SKM-1 (cell line): ENCODE results near the gene EYA3.
"Not testable (repeated sequence)": the region's sequence is repeated elsewhere in the genome, so short reads cannot be mapped to it uniquely, and the experiment has no call there.

Source experiments
- DNase-seq: peaks from one replicate; lab custom pipeline; 2025; ENCODE audit not compliant: unreplicated experiment; lab: John Stamatoyannopoulos, UW

The EYA3 gene

DNA sequence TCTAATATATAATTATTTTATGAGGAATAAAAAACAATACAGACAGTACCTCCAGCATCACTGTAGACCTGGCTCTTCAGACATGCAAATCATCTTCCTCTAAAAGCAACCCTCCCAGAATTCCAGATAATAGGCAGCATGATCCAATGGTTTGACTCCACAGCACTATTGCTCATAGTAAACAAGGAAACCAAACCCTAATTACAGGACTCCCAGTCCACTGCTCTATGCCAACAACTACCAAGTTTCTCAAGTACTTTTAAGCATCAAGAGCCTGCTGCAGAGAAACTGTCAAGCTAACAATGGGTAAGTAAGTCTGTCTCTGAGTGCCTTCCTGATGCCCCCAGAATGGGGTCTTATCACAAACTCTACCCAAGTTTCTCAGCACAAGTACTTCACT is 57.2 kb downstream of the EYA3 start:
- DNase-seq, result no peak

DNA sequence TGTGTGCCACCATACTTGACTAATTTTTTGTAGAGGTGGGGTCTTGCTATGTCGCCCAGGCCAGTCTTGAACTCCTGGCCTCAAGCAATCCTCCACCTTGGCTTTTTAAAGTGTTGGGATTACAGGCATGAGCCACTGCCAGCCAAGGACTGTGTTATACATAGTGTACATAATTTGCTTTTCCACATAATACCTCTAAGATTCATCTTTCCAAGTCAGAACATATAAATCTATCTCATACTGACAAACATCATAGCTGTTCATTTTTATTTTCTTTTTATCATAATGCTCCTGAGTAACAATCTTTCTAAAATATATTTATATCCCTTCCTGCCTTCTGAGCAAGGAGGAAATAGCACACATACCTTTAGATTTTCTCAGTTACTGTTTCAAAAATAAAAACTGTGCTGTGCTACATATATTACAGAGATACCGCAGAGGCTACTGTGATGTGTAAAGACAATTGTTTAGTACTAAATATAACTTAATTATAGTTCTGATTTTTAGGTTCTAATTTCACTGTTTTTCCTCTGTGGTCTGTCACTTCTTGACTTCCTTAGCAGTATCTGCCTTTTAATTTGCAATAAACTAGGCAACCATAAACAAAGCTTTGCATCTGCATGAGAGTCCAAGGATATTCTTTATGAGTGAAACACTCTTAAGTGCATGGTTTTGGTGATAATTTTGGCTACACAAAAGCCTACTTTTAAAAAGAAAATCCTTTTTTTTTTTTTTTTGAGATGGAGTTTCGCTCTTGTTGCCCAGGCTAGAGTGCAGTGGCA is 59.3 kb downstream of the EYA3 start:
- no peak for DNase-seq

DNA sequence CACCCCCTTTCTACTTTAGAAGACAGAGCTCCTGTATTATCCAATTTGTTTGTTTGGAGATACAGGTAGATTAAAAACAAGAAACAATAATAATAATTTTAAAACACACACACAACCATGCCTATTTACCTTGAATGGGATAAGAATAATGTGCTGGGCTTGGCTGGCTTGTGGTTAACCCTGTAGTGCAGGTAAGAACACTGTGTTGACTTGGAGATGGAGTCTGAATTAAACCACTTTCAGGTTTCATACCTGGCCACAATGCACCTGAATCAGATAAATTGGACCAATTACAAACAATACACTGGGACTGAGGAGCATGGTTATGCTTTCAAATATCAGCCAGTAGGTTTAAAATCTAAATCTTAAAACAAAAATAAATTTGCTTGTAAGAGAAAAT is 60.8 kb downstream of the EYA3 start:
- no peak for DNase-seq

DNA sequence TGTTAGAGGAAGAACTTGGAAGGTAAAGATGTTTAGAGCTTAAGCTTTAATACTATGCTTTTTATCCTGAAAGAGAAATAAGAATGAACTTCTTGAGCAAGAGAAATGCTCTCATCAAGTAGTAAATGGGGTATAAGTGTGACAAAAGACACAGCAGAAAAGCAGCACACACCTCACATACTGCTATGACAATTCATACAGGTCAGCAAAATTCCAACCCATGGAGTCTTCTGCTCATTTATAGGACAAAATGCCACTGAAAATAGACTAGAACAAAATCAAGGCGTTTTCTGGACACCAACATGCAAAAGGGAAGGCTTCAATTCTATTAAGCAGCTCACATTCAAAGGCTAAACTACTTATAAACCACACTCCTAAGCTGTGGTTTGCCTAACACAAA is 61.2 kb downstream of the EYA3 start:
- DNase-seq, result no peak

DNA sequence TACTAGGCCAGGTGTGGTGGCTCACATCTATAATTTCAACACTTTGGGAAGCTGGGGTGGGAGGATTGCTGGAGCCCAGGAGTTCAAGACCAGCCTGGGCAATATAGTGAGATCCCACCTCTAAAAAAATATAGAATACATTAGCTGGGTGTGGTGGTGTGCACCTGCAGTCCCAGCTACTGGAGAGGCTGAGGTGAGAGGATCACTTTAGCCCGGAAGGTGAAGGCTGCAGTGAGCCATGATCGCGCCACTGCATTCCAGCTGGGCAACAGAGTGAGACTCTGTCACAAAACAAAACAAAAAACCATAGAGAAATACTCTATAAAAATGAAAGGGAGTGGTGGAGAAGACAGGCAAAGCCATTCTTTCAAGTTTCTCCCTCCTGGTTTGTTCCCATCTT is 62.1 kb downstream of the EYA3 start:
- no peak for DNase-seq

DNA sequence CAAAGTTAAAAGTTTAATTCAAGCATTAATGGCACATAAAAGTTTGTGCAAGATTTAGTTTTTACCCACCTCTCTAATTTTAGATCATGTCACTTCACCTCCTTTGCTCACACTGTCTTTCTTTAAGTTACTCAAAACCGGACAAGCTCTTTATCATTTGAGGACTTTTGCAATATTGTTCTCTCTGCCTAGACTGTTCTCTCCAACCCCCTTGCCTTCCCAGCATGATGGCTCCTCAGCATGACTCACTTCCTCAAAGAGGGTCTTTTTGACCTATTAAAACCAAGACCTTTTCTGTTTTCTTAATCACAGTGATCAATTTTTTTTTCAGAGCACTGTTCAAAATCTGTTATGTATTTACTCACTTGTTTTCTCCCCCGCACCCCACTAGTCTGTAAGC is 67.3 kb downstream of the EYA3 start:
- DNase-seq, result no peak

DNA sequence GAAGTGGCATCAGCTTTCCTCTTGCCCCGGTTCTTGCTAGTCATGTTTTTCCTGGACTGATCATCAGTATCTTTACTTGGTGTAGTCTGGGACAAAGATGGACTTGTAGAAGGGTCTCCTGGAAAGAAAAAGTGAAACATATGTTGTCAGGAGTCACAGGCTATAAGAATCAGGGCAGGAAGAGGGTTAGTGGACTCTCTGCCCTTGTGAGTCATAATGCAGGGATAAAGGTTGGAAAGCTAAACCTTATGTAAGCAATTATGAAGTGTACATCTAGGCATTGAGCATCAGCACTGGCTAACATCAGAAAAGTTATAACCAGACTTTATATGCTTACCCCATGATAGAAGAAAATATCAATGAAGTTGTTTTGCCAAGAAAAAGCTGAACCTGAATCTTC is 77.4 kb downstream of the EYA3 start:
- no peak for DNase-seq

DNA sequence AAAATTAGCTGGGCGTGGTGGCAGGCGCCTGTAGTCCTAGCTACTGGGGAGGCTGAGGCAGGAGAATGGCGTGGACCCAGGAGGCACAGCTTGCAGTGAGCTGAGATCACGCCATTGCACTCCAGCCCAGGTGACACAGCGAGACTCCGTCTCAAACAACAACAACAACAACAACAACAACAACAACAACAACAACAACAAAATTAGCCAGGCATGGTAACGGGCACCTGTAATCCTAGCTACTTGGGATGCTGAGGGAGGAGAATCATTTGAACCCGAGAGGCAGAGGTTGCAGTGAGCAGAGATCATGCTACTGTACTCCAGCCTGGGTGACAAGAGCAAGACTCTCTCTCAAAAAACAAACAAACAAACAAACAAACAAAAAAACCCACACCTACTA is 85.3 kb downstream of the EYA3 start:
- DNase-seq, result not testable (repeated sequence)

DNA sequence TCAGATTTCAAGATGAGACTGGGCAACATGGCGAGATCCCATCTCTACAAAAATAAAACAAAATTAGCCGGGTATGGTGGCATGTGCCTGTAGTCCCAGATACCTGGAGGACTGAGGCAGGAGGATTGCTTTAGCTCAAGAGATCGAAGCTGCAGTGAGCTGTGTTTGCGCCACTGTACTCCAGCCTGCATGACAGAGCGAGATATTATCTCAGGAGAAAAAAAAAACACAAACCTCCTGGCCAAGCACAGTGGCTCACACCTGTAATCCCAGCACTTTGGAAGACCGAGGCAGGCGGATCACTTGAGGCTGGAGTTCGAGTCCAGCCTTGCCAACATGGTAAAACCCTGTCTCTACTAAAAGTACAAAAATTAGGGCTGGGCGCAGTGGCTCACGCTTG is 85.8 kb downstream of the EYA3 start:
- no peak for DNase-seq

DNA sequence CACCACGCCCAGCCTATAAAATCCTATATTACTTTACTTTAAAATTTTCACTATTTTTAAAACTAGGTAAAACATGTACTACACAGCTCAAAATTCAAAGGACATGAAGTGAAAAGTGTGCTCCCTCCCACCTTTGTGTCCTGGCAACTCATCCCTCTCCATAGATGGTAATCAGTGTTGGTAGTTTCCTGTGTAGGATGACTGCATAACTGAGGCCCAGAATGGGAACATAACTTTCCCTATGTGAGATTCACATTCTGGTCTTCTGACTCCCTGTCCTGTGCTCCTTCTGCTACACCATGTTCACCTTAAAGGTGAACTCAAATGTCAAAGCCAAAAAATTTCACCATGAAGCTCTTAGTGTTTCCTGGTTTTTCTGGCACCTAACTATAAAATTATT is 89.4 kb downstream of the EYA3 start:
- no peak for DNase-seq

DNA sequence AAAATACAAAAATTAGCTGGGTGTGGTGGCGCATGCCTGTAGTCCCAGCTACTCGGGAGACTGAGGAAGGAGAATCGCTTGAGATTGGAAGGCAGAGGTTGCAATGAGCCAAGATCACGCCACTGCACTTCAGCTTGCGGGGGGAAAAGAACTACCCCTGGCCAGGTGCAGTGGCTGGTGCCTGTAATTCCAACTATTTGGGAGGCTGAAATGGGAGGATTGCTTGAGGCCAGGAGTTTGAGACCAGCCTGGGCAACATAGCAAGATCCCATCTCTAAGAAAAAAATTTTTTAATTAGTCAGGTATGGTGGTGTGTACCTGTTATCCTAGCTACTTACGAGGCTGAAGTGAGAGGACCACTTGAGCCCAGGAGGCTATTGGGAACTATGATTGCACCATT is 93.9 kb downstream of the EYA3 start:
- DNase-seq, result not testable (repeated sequence)

DNA sequence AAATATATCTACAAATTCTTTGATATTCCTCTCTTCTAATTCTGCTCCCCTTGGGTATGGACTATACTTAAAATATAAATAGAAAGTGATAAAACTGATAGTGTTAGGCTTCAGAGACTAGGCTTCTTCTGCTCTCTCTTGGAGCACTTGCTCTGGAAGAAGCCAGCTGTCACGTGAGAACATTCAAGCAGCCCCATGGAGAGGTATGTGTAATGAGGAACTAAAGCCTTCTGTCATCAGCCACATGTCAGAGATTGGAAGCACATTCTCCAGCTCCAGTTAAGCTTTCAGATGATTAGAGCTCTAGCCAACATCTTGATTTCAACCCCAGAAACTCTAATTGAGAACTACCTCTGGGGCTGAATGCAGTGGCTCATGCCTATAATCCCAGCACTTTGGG is 94.3 kb downstream of the EYA3 start:
- no peak for DNase-seq

DNA sequence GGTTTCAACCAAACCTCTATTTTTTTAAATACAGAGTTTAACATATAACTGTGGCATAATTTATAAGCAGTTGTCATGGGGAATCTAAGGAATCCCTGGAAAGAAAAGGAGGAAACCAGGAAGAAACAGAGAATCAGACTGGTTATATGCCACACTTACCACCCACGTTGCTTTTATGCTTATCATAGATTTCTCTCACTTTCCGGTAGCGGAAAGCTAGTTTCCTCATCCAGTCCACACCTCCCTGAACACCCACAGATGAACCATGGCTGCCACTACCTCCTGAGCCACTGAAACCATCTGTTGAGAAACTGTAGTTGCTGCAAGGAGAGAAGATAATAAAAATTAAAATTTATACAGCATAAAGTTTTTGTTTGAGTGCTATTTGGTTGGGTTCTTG is 95.2 kb downstream of the EYA3 start:
- no peak for DNase-seq

DNA sequence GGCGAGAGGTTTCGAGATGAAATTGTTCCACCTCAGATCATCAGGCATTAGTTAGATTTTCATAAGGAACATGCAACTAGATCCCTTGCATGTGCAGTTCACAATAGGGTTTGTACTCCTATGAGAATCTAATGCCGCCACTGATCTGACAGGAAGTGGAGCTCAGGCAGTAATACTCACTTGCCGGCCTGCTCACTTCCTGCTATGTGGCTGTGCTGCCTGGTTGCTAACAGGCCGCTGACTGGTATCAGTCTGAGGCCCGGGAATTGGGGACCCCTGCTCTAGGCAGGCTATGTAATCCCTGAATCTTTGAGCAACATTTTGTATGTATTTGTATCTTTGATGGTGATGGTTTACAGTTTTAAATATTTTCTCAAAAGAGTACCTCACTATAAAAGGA is 96.1 kb downstream of the EYA3 start:
- DNase-seq, result no peak

DNA sequence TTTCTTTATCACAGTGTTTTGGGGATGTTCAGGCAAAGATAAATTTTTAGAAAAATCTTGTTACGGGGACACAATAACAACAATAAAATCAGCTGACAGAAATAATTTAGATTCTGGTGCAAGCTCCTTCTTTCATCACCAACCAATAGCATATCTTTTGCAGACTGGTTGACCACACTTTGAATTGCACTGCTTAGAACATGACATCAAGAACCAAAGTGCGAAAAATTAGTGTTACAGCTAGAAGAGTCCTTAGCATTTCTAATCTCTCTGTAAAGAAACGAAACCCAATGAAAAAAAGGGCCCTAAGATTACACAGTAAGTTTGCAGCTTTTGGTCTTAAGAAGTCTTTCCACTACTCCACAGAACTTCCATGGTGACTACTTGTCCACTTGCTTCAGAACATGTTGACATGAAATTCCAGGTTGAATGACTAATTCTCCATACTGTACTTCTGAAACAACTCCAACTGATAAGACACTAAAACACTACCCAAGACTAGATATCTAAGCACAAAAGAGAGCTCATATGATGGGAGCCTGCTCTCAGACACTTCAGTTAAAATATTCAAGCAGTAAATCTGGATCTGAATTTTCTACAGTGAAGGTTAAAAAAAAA is 97.4 kb downstream of the EYA3 start:
- no peak for DNase-seq

DNA sequence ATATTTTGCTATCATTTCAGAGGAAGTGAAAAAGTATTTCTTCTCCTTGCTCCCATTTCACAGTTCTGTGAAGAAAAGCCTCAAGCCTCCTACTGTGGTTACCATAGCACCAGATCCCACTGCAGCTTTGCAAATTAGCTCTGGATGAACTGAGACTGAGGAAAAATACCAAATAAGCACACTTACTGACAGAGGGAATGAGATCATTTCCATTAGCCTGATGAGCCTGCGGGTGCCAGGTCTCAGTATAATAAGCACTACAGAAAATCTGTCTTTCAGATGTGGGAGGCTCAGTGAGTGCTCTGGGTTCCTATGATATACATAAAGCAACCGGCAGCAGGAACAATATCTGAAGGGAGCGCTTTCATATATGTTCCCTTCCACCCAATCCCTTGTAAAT is 107.3 kb downstream of the EYA3 start:
- DNase-seq, result no peak

DNA sequence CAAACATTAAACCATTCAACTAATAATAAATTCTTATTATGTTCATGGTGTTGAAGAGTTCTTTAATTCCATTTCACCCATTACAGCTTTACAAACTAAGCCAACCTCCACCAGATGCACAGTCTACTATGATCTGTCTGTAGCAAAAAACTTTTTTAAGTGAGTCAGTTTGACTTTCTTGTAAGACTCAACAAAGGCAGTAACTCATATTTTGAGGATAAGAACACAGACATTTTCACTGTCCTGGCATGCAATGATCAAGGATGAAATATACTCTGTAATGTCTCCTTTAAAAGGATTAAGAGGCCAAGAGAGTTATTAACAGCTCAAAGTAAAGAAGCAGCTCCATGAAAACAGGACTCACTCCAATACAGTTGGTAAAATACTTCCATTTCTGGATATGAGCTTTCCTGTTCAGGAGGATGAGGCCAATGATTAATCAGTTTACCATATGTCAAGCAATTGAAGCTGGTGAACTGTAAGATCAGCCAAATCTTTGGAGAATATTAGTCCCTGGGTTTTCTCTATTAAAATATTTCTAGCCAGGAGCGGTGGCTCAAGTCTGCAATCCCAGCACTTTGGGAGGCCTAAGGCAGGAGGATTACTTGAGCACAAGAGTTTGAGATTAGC is 108.1 kb downstream of the EYA3 start:
- DNase-seq, result no peak

DNA sequence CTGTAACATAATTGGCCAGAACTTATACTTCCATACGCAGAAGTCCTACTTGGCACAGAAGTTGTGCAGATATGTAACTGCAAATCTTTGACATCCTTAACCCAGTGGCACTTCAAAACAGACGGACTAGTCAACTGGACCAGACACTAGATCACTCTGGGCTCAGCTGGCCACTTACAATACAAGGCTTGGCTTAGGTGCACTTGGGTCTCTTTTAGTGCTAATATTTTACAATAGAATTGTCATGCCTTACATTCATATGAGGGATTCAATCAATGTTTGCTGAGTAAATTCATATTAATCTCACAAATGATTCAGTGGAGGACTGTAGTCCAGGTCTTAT is 108.6 kb downstream of the EYA3 start:
- DNase-seq, result no peak

DNA sequence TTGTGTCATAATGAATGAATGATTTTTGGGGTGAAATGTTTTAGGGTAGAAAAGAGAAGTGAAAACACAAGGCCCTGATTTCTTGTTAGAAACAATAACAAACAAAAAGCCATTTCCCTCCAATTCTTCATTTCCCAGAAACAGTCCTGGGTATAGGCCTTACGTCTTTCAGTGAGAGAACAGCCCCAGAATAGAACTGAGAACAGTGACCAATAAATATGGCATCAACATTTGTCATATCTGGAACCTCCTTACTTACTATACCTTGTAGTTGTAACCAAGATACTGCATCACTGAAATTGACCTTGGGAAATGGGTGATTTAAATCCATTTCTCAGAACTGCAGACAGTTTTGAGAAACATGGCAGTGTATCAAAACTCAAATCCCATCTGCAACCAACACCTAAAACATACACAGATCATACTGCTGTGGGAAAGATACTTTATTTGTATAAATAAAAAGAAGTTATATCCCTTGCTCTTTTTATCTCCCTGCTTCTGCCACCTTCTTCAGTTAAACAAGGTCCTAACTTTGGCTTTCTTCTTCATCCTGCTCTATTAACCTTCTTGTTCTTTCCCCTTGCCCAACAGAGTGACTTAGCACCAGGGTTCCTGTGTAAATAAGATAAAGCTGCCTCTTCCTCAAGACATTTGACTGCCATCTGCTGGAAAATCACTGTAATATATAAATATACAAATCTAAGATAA is 109.1 kb downstream of the EYA3 start:
- peak; percentile 84 for DNase-seq

DNA sequence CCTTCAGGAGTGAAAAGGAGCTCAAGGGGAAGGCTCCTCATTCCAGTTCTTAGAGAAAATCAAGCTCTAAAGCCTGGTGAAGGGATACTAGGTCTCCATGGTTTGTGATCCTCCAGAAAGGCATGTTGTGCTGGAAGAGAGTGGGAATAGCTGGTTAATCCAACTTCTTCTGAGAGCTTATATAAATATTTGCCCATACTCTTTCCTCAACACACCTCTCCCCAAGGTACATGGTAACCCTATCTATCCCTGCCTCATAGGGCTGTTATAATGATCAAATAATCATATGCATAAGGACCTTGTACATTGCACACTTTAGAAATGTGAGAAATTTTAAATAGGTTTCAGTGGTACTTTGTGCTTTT is 114.0 kb downstream of the EYA3 start:
- DNase-seq, result no peak

DNA sequence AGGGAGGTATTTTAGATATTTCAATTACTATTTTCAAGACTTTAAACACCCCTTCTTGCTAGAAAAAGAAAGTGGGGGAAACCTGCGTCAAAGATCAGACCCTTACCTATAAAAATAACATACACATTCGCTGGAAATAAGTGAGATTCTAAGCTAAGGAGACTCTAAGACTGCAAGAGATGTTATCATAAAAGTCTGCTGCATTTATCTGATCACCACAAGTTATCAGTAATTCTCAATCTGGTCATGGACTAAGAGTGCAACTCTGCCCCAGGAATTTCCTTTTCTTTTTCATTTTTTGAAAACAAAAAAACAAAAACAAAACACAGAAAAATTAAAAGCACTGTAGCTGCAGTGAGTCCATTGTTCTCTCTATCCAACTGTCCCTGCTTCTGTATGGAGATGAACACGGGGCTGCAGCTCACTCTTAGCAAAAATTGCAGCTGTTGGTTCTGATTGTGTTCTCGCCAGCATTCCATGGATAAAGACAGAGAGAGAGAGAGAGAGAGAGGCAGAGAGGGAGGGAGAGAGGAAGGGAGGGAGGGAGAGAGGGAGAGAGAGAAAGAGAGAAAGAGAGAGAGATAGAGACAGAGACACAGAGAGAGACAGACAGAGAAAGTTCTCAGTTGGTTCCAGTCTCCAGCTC is 114.5 kb downstream of the EYA3 start:
- DNase-seq, result no peak

DNA sequence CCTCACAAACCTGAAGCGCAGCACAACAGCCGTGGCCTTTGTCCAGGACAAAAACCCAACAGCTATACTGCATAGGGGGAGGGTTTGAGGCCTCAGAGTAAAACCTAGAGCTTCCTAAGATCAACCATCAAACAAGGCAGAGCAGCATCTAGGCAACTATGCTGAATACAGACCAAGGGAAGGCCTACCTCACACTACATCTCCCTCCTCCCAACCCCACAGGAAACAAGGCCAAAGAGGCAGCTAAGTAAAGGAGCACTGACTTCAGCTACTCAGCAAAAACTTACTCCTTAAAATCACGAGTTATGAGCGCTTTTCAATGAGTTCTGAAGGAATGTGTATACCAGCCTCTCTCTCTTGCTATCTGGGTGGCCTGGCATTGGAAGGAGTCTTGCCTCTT is 116.3 kb downstream of the EYA3 start:
- no peak for DNase-seq
